ENCODE data around the gene DEPDC1B. TPM values are rescaled to one million over a fixed set of nuclear protein-coding genes. Genes with fewer than 3 reads are reported as not detected.
"Not testable (repeated sequence)": the region's sequence is repeated elsewhere in the genome, so short reads cannot be mapped to it uniquely, and the experiment has no call there.

DEPDC1B gene
- total and polyA plus RNA-seq, 2 of the 8 experiments (the other 6 are each of a cell fraction or from before 2014, with no cell fraction given) = 30.8 to 67.4 TPM

- H3K23me2 ChIP-seq (ENCODE audit: low read depth, low read length); H4K5ac ChIP-seq (ENCODE audit: insufficient read length, low read depth, low read length); H3K9ac ChIP-seq (replicated peaks in 1 of 4; ENCODE audit: extremely low read depth in 1 of 4, low read depth in 3 of 4, low read length in 3 of 4); H2BK12ac ChIP-seq (ENCODE audit: low read depth, low read length); H3K23ac ChIP-seq (ENCODE audit: insufficient read length); H4K8ac ChIP-seq (ENCODE audit: extremely low read depth, insufficient read depth, low read length); H3K36me3 ChIP-seq (ENCODE audit: control insufficient read depth in 2 of 4, insufficient read depth in 4 of 4, low read length in 3 of 4); H3K4me3 ChIP-seq (ENCODE audit: extremely low read depth in 1 of 4, insufficient read depth in 2 of 4, low read depth in 3 of 4, low read length in 4 of 4); H2AK5ac ChIP-seq (ENCODE audit: low read depth, low read length); H3K14ac ChIP-seq (ENCODE audit: insufficient read length); DNase-seq (ENCODE audit: low read depth in 1 of 2, low spot score in 2 of 2); H3K56ac ChIP-seq (replicated peaks; ENCODE audit: insufficient read length, low read depth, low read length); H3K79me1 ChIP-seq (ENCODE audit: low read depth, low read length); H3K9me3 ChIP-seq (ENCODE audit: insufficient read depth in 2 of 2, low read depth in 1 of 2, low read length in 1 of 2); H3K4me2 ChIP-seq (ENCODE audit: insufficient read depth in 1 of 2, low read depth in 2 of 2, low read length in 2 of 2); FAIRE-seq; H2BK20ac ChIP-seq (ENCODE audit: low read length); H3K27ac ChIP-seq (ENCODE audit: low read depth, low read length); H4K91ac ChIP-seq (replicated peaks; ENCODE audit: insufficient read length, low read length); H3K4ac ChIP-seq (replicated peaks; ENCODE audit: insufficient read length, low read depth, low read length); H3K18ac ChIP-seq (ENCODE audit: extremely low read depth, low read length); H3K79me2 ChIP-seq (ENCODE audit: control insufficient read depth in 1 of 2, insufficient read depth in 2 of 2, low read length in 2 of 2); H2AFZ ChIP-seq (ENCODE audit: low read length); H3K27me3 ChIP-seq (replicated peaks in 1 of 4; ENCODE audit: control insufficient read depth in 3 of 4, extremely low read depth in 1 of 4, insufficient read depth in 3 of 4, low read length in 3 of 4); H3K4me1 ChIP-seq (replicated peaks in 1 of 4; ENCODE audit: control insufficient read depth in 3 of 4, insufficient read depth in 4 of 4, low read length in 3 of 4); H2BK15ac ChIP-seq (ENCODE audit: low read length); H2BK5ac ChIP-seq (ENCODE audit: low read depth, low read length); H2BK120ac ChIP-seq (replicated peaks; ENCODE audit: low read depth, low read length); H4K20me1 ChIP-seq (replicated peaks in 1 of 2; ENCODE audit: control insufficient read depth in 1 of 2, insufficient read depth in 2 of 2, low read length in 2 of 2): not testable (repeated sequence)
- WGBS, 2 experiments (ENCODE audit: extremely low coverage in 1 of 2, insufficient coverage in 1 of 2, insufficient read length in 1 of 2, insufficient replicate concordance in 2 of 2, low coverage in 1 of 2, low lambda C conversion rate in 2 of 2, missing lambda C conversion rate in 1 of 2) = 85% methylated on average over 3 of the region's 3 CpGs; no CpG with 5 or more reads in 1 of the 2 experiments
- ChIA-PET CTCF (ENCODE audit: partially characterized antibody) (interaction anchor here (1.1 to 1.2 kb wide), 2 partner anchors 9 to 14 kb away, joined by 3 read pairs; no protein-coding TSS in a partner anchor), POLR2A (ENCODE audit: partially characterized antibody) (interaction anchor here (1.3 kb wide), 2 partner anchors 14 to 16 kb away, joined by 4 to 6 read pairs; partner anchors contain the start of gene DEPDC1B)
Observed at GRCh38 chr5:60715201-60715928, 15.4 kb upstream of the DEPDC1B start.

Data from H1 (cell line).